ENCODE results near the gene ZNF841.
A peak's percentile ranks its signal among the peaks of the same experiment; 100 is the strongest.
"Not testable (repeated sequence)": the region's sequence is repeated elsewhere in the genome, so short reads cannot be mapped to it uniquely, and the experiment has no call there.

ZNF841 gene

DNA sequence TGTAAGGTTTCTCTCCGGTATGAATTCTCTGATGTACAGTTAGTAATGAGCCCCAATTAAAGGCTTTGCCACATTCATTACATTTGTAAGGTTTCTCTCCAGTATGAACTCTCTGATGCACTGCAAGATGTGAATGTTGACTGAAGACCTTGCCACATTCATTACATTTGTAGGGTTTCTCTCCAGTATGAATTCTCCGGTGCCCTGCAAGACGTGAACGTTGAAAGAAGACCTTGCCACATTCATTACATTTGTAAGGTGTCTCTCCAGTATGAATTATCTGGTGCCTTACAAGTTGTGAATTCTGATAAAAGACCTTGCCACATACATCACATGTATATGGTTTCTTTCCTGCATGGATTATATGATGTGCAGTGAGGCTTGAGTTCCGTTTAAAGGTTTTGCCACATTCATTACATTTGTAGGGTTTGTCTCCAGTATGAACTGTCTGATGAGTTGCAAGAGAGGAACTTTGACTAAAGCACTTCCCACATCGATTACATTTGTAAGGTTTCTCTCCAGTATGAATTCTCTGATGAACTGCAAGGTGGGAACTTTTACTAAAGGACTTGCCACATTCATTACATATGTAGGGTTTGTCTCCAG is 29.2 kb downstream of the ZNF841 start:
- no peak for DNase-seq (ENCODE audit: low spot score)

DNA sequence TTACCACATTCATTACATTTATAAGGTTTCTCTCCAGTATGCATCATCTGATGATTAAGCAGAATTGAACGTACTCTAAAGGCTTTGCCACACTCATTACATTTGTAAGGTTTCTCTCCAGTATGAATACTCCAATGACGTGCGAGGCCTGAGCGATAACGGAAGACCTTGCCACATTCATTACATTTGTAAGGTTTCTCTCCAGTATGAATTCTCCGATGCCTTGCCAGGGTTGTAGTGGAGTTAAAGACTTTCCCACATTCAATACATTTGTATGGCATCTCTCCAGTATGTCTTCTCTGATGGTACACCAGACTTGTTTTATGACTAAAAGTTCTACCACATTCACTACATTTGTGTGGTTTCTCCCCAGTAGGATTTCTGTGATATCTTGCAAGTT is 30.2 kb downstream of the ZNF841 start:
- no peak for DNase-seq (ENCODE audit: low spot score)

DNA sequence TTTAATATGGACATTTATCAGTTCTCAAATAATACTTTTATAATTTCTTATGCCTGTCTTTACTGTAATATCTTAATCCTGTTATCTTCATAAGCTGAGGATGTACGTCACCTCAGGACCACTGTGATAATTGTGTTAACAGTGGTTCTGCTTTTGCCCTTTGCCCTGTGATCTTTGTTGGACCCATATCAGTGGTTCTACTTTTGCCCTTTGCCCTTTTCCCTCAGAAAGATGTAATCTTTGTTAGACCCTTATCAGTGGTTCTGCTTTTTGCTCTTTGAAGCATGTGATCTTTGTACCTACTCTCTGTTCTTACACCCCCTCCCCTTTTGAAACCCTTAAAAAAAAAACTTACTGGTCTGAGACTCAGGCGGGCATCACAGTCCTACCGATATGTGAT is 39.1 kb downstream of the ZNF841 start:
- not testable (repeated sequence) for DNase-seq (ENCODE audit: low spot score)

DNA sequence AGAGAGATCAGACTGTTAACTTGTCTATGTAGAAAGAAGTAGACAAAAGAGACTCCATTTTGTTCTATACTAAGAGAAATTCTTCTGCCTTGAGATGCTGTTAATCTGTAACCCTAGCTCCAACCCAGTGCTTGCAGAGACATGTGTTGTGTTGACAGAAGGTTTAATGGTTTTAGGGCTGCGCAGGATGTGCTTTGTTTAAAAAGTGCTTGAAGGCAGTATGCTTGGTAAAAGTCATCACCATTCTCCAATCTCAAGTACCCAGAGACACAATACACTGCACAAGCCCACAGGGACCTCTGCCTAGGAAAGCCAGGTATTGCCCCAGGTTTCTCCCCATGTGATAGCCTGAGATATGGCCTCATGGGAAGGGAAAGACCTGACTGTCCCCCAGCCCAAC is 43.8 kb downstream of the ZNF841 start:
- not testable (repeated sequence) for DNase-seq (ENCODE audit: low spot score)

DNA sequence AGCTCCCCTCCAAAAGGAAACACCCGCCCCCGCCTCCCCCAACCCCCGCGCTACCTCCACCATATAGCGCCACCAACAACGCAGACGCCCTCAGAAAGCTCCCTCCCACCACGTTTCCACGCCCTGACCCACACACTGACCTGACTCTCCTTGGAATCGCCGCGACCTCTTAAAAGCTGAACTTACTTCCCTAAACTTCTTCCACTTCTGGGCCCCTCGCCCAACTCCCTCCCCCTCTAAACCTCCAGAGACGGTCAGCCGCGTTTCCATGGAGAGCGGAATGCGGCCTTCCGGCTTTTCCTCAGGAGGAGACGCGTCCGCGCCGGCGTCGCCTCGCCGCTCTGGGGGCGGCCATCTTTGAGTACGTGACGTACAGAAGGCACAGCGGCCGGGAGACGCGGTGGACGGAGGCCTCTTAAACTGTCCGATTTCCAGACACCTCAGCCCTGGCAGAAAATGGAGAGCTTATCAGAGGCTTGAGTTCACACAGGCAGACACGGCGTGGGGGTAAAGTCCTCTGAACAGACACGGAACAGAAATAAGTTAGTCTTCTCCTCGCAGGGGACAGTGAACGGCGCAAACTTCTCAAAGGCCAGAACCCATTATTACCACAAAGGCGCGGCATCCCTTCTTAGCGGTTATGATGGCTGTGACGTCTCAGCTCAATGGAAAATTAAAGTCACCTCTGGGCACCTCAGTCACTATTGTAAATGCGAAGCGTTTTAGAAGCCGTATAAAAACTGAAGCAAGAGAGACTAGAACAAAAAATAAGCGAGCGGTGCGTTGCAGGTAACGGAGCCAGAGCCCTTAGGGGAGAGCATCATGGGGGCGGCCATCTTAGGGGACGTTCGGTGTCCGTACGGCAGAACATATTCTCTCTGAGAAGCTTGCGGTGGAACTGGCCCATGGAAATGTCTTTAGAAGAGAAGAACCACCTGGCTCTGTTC is 46.7 kb downstream of the ZNF841 start, which contains the start of gene ZNF432:
TSS of gene ZNF432 (minus strand) at position 284 of the 947 bp plus-strand sequence. CDS start 1,970 bp downstream, outside the sequence.
- peak; percentile 82 for DNase-seq (ENCODE audit: low spot score)

DNA sequence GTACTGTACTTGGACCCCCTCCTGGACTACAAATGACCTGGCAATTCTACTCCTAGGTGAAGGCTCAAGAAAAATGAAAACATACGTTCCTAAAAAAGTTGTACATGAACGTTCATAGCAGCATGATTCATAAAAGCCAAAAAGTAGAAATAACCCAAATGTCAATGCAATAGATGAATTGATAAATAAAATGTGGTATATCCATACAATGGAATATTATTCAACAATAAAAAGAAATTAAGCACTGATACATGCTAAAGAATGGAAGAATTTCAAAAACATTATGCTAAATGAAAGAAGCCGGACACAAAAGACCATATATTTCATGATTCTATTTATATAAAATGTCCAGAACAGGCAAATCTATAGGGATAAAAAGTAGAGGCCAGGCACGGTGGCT is 56.4 kb downstream of the ZNF841 start:
- DNase-seq (ENCODE audit: low spot score) = no peak

DNA sequence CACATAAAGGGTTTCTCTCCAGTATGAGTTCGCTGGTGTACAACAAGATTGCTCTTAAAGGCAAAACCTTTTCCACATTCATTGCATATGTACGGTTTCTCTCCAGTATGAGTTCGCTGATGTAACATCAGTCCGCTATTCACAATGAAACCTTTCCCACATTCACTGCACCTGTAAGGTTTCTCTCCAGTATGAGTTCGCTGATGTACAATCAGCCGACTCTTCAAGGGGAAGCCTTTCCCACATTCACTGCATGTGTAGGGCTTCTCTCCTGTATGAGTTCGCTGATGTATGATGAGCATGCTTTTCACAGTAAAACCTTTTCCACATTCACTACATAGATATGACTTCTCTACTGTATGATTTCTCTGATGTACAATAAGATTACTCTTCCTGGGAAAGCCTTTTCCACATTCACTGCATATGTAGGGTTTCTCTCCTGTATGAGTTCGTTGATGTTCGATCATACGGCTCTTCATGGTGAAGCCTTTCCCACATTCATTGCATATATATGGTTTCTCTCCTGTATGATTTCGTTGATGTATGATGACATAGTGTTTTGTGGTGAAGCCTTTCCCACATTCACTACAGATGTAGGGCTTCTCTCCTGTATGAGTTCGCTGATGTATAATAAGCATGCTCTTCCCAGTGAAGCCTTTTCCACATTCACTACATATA is 61.4 kb downstream of the ZNF841 start:
- no peak for DNase-seq (ENCODE audit: low spot score)

DNA sequence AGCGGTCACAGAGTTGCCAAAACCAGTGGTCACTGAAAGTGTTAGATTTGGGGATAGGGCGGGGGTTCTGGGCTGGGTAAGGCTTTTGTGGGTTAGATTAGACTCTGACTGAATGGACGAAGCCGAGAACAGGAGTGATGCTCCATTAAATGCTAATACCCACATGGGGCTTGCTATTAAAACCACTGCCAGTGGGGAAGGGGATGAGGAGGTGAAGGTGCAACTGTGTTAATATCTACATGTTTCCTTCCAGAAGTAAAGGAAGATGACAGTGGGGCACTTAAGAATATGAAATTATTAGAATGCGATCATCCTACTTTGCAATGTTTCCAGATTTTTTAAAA is 66.8 kb downstream of the ZNF841 start:
- no peak for DNase-seq (ENCODE audit: low spot score)

DNA sequence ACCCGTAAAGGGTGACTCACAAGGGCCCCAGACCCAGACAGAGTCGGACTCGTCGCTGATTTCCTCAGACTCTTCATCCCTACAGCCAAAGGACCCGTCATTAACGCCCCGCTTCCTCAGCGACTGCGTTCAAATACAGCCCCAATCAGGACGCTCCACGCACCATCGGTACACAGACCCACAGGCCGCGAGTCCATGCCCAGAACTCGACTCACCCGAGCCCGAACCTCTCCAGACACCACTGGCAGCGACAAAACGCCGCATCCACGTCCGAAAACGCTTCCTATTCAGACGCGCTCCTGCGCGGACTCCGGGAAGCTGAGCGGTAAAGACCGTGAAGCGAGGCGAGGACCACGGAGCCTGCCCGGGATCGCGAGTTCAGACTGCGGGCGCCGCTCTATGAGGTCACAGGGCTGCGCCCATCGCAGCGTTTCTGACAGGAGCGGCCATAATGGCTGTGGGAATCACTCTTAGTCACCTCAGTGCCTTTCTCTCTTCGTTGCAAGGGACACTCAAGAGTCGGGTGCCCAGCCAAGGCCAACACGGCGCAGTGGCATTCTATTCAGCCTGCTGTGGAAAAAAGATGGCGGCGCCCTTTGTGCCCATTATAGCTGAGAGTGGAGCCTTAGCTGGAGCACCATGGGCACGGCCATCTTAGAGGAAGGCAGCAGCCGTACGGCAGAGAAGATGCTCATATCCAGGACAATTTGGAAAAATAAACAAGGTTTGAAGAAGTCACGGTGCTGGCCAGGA is 67.4 kb downstream of the ZNF841 start, which contains the start of gene ZNF614:
TSS of gene ZNF614 (minus strand) at position 353 of the 753 bp plus-strand sequence. CDS start 2,634 bp downstream, outside the sequence.
- no peak for DNase-seq (ENCODE audit: low spot score)

DNA sequence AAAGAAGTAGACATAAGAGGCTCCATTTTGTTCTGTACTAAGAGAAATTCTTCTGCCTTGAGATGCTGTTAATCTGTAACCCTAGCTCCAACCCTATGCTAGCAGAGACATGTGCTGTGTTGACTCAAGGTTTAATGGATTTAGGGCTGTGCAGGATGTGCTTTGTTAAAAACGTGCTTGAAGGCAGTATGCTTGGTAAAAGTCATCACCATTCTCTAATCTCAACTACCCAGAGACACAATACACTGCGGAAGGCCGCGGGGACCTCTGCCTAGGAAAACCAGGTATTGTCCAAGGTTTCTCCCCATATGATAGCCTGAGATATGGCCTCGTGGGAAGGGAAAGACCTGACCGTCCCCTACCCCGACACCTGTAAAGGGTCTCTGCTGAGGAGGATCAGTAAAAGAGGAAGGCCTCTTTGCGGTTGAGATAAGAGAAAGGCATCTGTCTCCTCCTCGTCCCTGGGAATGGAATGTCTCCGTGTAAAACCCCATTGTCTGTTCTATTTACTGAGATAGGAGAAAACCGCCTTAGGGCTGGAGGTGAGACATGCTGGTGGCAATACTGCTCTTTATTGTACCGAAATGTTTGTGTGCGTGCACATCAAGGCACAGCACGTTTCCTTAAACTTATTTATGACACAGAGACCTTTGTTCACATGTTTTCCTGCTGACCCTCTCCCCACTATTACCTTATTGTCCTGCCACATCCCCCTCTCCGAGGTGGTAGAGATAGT is 69.1 kb downstream of the ZNF841 start:
- DNase-seq (ENCODE audit: low spot score) = not testable (repeated sequence)

DNA sequence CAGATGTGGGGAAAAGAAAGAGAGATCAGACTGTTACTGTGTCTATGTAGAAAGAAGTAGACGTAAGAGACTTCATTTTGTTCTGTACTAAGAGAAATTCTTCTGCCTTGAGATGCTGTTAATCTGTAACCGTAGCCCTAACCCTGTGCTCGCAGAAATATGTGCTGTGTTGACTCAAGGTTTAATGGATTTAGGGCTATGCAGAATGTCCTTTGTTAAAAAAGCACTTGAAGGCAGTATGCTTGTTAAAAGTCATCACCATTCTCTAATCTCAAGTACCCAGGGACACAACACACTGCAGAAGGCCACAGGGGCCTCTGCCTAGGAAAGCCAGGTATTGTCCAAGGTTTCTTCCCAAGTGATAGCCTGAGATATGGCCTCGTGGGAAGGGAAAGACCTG is 71.1 kb downstream of the ZNF841 start:
- not testable (repeated sequence) for DNase-seq (ENCODE audit: low spot score)

DNA sequence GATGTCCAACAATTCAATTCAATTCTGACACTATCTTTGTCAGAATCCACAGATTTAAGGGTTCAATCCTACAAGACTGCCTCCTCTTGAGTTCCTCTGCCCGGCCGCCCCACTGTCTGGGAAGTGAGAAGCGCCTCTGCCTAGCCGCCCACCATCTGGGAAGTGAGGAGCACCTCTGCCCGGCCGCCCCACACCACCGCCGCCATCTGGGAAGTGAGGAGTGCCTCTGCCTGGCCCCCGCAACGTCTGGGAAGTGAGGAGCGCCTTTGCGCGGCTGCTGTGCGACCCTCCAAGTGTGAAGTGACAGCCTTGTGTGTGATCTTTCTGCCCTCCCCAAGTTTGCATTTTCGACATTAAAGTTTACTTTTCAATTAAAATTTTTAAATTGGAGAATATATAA is 73.4 kb downstream of the ZNF841 start:
- no peak for DNase-seq (ENCODE audit: low spot score)

DNA sequence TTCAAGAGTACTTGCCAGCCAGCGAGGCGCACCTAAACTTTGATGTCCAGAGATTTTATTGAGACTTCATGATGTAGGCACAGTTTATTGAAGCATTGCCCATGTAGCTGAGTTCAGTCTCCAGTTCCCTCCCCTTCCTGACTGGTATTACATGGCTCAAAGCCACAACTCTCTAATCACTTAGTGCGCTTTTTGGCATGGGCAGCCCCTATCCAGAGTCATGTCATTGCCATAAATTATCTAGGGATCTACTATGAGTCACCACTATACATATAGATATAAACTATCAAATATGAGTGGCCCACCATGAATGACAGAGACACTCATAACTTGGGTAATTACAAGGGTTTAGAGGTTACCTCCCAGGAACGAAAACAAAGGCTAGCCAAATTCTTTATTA is 75.1 kb downstream of the ZNF841 start:
- peak; percentile 47 for DNase-seq (ENCODE audit: low spot score)
